OCI-LY7 (cell line): Measurements from ENCODE around the gene HIF3A. TPM values are rescaled to one million over a fixed set of nuclear protein-coding genes. Genes with fewer than 3 reads are reported as not detected.

Experiments
- BruUV-seq: library from RNA; stranded (reverse); fragments of 400-500 nt; replicated peaks from 2 replicates; lab custom pipeline; 2021; lab: Mats Ljungman, UMichigan
- CTCF ChIA-PET: fragments of 300-600 bp; sonication (Branson Sonifier 250); formaldehyde crosslinking; loops from one replicate; lab custom pipeline; 2022; ENCODE audit warnings: antibody characterized with exemption; ENCODE audit not compliant: unreplicated experiment; lab: Charles Lee
- POLR2A ChIA-PET: fragments of 300-600 bp; sonication (Branson Sonifier 250); formaldehyde crosslinking; loops from one replicate; lab custom pipeline; 2022; ENCODE audit warnings: antibody characterized with exemption; lab: Charles Lee
- DNase-seq: peaks from one replicate; pipeline ENCODE4 v3.0.0-alpha.2; 2015; ENCODE audit warnings: low spot score
- H2AFZ ChIP-seq: fragments of 200-600 bp; sonication (generic), shearing (Covaris generic); 2 replicates; pipeline ENCODE4 v1.6.1; 2014; ENCODE audit warnings: mild to moderate bottlenecking, antibody characterized with exemption, low read length, moderate library complexity
- H3K27ac ChIP-seq: fragments of 200-600 bp; sonication (generic); 2 replicates; pipeline ENCODE4 v1.5.1; 2014; ENCODE audit warnings: mixed run types, low read depth, mild to moderate bottlenecking, moderate library complexity, low read length, inconsistent platforms; ENCODE audit not compliant: poor library complexity, severe bottlenecking
- H3K36me3 ChIP-seq: fragments of 200-600 bp; sonication (generic); 2 replicates; pipeline ENCODE4 v1.6.1; 2014; ENCODE audit warnings: mild to moderate bottlenecking, antibody characterized with exemption, low read length, moderate library complexity, mixed read lengths; ENCODE audit not compliant: insufficient read depth
- H3K4me1 ChIP-seq: fragments of 200-600 bp; sonication (generic); 2 replicates; pipeline ENCODE4 v1.5.1; 2014; ENCODE audit warnings: mild to moderate bottlenecking, low read length; ENCODE audit not compliant: insufficient read depth, poor library complexity, severe bottlenecking
- H3K4me2 ChIP-seq: fragments of 200-600 bp; sonication (generic); 2 replicates; pipeline ENCODE4 v1.6.1; 2014; ENCODE audit warnings: mild to moderate bottlenecking, low read length
- H3K4me3 ChIP-seq: fragments of 200-600 bp; sonication (generic); 2 replicates; pipeline ENCODE4 v1.5.1; 2014; ENCODE audit warnings: mild to moderate bottlenecking, low read depth, low read length; ENCODE audit not compliant: poor library complexity, severe bottlenecking
- H3K79me2 ChIP-seq: fragments of 200-600 bp; sonication (generic); 2 replicates; pipeline ENCODE4 v1.6.1; 2016; ENCODE audit warnings: low read depth, mild to moderate bottlenecking, low read length, moderate library complexity, mixed read lengths; ENCODE audit not compliant: insufficient read depth
- H3K9me2 ChIP-seq: fragments of 200-600 bp; sonication (generic); 2 replicates; pipeline ENCODE4 v1.6.1; 2016; ENCODE audit warnings: mild to moderate bottlenecking, low read length, mixed read lengths; ENCODE audit not compliant: insufficient read depth
- H3K9me3 ChIP-seq: fragments of 200-600 bp; sonication (generic); 2 replicates; pipeline ENCODE4 v1.6.1; 2014; ENCODE audit warnings: mild to moderate bottlenecking, mixed run types, low read length, mixed read lengths
- H4K20me1 ChIP-seq: fragments of 200-600 bp; sonication (generic); 2 replicates; pipeline ENCODE4 v1.6.1; 2014; ENCODE audit warnings: mild to moderate bottlenecking, antibody characterized with exemption, low read length, moderate library complexity, mixed read lengths; ENCODE audit not compliant: insufficient read depth
- CTCF ChIP-seq: fragments of 200-600 bp; sonication (generic); conservative IDR thresholded peaks from 2 replicates; pipeline ENCODE4 v1.5.1; 2014; ENCODE audit warnings: mild to moderate bottlenecking, antibody characterized with exemption, low read length, moderate library complexity, mixed read lengths
- EZH2phosphoT487 ChIP-seq: fragments of 200-600 bp; sonication (generic); IDR thresholded peaks from 2 replicates; pipeline ENCODE4 v1.6.1; 2018; ENCODE audit warnings: low read depth, borderline replicate concordance, mild to moderate bottlenecking, mixed run types, antibody characterized with exemption, low read length, moderate library complexity, mixed read lengths
- intact Hi-C: fragments of 100-400 bp; cut with micrococcal nuclease; formaldehyde crosslinking; loops from one replicate; pipeline ENCODE4 v1.10.0; 2022; ENCODE audit not compliant: unreplicated experiment
- total RNA-seq, 2 experiments: library from RNA; depleted of rRNA in 1 of 2; stranded (reverse); fragments of >200 nt in 1 of 2; shearing (Covaris generic) in 1 of 2; gene quantifications; 2 replicates each; pipeline ENCODE4 v1.2.3, GENCODE V29; 2014 to 2022

HIF3A gene
- total RNA-seq, 2 experiments from 2014 or later, result not detected

- Histone ChIP-seq H3K79me2 (peaks cover 13% of the 10 kb centered on the region; the same call in 1 of the 2 replicates), H3K36me3 (peaks cover 96% of the 10 kb centered on the region), H3K27ac (no peak overlapping the region), H3K4me3 (no peak overlapping the region), H3K9me2 (no peaks in the 10 kb centered on the region), H3K9me3 (no peaks in the 10 kb centered on the region), H3K4me1 (no peaks in the 10 kb centered on the region), H4K20me1 (no peaks in the 10 kb centered on the region), H2AFZ (no peak overlapping the region), H3K4me2 (no peak overlapping the region)
- ChIA-PET POLR2A (no interaction called here), CTCF (no interaction called here)
- DNase-seq, result no peak
- no peak for TF ChIP-seq CTCF
- no peak for TF ChIP-seq EZH2phosphoT487
- no TSS peak for BruUV-seq
- intact Hi-C loops, result no loop called here
These were observed 84.5 kb downstream of the HIF3A start for GRCh38 chr19:46381346-46381745.

DNA sequence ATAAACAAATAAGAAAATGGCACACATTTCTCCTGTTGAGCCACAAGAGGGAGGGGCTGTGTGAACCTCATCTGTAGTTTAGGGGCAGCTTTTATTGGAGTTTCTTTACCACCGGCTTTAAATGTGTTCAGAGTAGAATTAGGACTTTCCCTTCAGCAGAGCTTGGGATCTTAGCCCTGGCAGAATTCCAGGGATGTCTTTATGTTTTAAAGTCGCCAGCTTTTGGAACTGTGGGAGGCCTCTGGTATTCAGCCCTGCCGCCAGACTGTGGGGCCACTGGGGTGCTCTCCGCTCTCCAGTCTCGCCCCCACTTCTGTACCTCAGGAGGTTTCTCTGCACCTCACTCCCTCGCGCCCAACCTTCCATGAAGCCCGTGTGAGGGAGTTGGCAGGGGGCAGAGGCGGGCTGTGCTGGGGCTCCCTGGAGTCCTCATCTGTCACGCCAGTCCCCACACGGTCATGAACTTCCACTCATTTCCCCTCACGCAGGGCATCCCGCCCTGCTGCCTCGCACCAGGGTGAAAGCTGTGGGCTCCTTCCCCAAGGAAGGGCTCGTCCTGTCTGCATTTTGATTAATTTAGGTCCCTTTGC, 85.0 kb downstream of the HIF3A start:
- no peaks in the 10 kb centered on the region for H3K4me1 ChIP-seq
- no peaks in the 10 kb centered on the region for H3K9me2 ChIP-seq
- DNase-seq, result no peak
- ChIA-PET POLR2A (no interaction called here), CTCF (no interaction called here)
- intact Hi-C loops, result no loop called here
- TF ChIP-seq EZH2phosphoT487 (no peak), CTCF (no peak)
- H3K36me3 ChIP-seq, result peaks cover 96% of the 10 kb centered on the region
- H4K20me1 ChIP-seq, result no peaks in the 10 kb centered on the region
- H2AFZ ChIP-seq, result no peak overlapping the region
- H3K27ac ChIP-seq, result no peak overlapping the region
- no peak overlapping the region for H3K4me2 ChIP-seq
- no peak overlapping the region for H3K4me3 ChIP-seq
- no TSS peak for BruUV-seq
- peaks cover 13% of the 10 kb centered on the region; the same call in 1 of the 2 replicates for H3K79me2 ChIP-seq
- no peaks in the 10 kb centered on the region for H3K9me3 ChIP-seq

DNA sequence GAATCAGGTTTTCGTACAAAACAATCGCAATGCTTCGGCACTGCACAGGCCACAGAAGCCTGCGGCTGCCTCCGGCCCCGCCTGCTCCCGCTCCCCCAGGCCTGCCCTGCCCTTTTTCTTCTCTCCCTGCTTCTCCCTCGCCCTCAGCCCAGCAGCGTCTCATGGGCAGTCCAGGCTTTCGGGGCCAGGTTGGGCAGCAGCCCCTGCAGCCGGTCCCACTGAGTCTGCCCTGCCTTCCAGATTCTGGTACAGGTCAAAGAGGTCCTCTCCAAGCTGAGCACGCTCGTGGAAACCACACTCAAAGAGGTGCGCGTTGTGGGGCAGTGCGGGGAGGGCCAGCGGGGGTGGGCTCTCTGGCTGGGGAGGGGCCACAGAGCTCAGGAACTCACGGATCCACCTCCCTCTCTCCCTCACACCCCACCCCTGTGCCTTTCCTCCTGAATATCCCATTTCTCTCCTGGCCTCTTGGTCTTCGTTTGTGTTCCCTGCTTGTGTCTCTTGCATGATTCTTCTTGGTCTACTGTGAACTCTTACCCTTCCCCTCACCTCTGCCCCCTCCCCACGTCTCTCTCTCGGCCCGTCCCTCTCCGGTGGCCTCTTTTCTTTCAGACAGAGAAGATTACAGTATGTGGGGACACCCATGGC, 86.5 kb downstream of the HIF3A start:
- H3K4me2 ChIP-seq, result no peak overlapping the region
- no peak overlapping the region for H3K27ac ChIP-seq
- no TSS peak for BruUV-seq
- no peaks in the 10 kb centered on the region for H3K9me3 ChIP-seq
- no peaks in the 10 kb centered on the region for H3K4me1 ChIP-seq
- H3K36me3 ChIP-seq, result peaks cover 96% of the 10 kb centered on the region
- ChIA-PET POLR2A (interaction anchor here (0.6 kb wide), 1 partner anchor 13 kb away, joined by 3 read pairs; no protein-coding TSS in a partner anchor), CTCF (interaction anchor here (0.6 kb wide), 1 partner anchor 195 kb away, joined by 5 read pairs; no protein-coding TSS in a partner anchor)
- DNase-seq, result no peak
- intact Hi-C loops, result no loop called here
- H2AFZ ChIP-seq, result no peak overlapping the region
- no peak overlapping the region for H3K4me3 ChIP-seq
- H4K20me1 ChIP-seq, result no peaks in the 10 kb centered on the region
- peaks cover 13% of the 10 kb centered on the region; the same call in 1 of the 2 replicates for H3K79me2 ChIP-seq
- TF ChIP-seq CTCF, result no peak
- no peak for TF ChIP-seq EZH2phosphoT487
- H3K9me2 ChIP-seq, result no peaks in the 10 kb centered on the region
